ENCODE results near the gene TNFRSF19.

Gene TNFRSF19

GRCh38 chr13:23580684-23581060 is 10.5 kb downstream of the TNFRSF19 start:
- H3K36me3 ChIP-seq (ENCODE audit: insufficient read depth): no peaks in the 10 kb centered on the region
- H3K4me2 ChIP-seq: no peak overlapping the region
- no peak overlapping the region for H3K9ac ChIP-seq
- H3K27me3 ChIP-seq (ENCODE audit: insufficient read depth, low read depth): no peaks in the 10 kb centered on the region
- no peaks in the 10 kb centered on the region for H4K20me1 ChIP-seq (ENCODE audit: insufficient read depth)
- H3K79me2 ChIP-seq (ENCODE audit: insufficient read depth, low read depth): no peaks in the 10 kb centered on the region
- H2AFZ ChIP-seq (ENCODE audit: low read depth): no peak overlapping the region
- no peaks in the 10 kb centered on the region for H3K4me1 ChIP-seq (ENCODE audit: low read depth, poor library complexity, severe bottlenecking)
- TF ChIP-seq CTCF (conservative IDR thresholded peaks at IDR 0.05; ENCODE audit: low read depth, low read length): no peak
- H3K4me3 ChIP-seq (IDR thresholded peaks at IDR 0.05; ENCODE audit: insufficient read depth, low read depth, low read length): no peak overlapping the region
- H3K27ac ChIP-seq: no peak overlapping the region

- Histone ChIP-seq H3K27me3 (ENCODE audit: insufficient read depth, low read depth) (no peaks in the 10 kb centered on the region), H3K4me2 (no peak overlapping the region), H2AFZ (ENCODE audit: low read depth) (no peak overlapping the region), H3K4me1 (ENCODE audit: low read depth, poor library complexity, severe bottlenecking) (no peaks in the 10 kb centered on the region), H3K4me3 (IDR thresholded peaks at IDR 0.05; ENCODE audit: insufficient read depth, low read depth, low read length) (no peak overlapping the region), H3K36me3 (ENCODE audit: insufficient read depth) (no peaks in the 10 kb centered on the region), H3K79me2 (ENCODE audit: insufficient read depth, low read depth) (no peaks in the 10 kb centered on the region), H3K27ac (no peak overlapping the region), H4K20me1 (ENCODE audit: insufficient read depth) (no peaks in the 10 kb centered on the region), H3K9ac (no peak overlapping the region)
- TF ChIP-seq CTCF (conservative IDR thresholded peaks at IDR 0.05; ENCODE audit: low read depth, low read length): no peak
Measured at GRCh38 chr13:23583491-23583890, 13.3 kb downstream of the TNFRSF19 start.

GRCh38 chr13:23584275-23584674 is 14.1 kb downstream of the TNFRSF19 start:
- Histone ChIP-seq H3K4me1 (ENCODE audit: low read depth, poor library complexity, severe bottlenecking) (no peaks in the 10 kb centered on the region), H3K27ac (no peak overlapping the region), H3K36me3 (ENCODE audit: insufficient read depth) (no peaks in the 10 kb centered on the region), H3K9ac (no peak overlapping the region), H3K27me3 (ENCODE audit: insufficient read depth, low read depth) (no peaks in the 10 kb centered on the region), H2AFZ (ENCODE audit: low read depth) (no peak overlapping the region), H4K20me1 (ENCODE audit: insufficient read depth) (no peaks in the 10 kb centered on the region), H3K4me2 (no peak overlapping the region), H3K4me3 (IDR thresholded peaks at IDR 0.05; ENCODE audit: insufficient read depth, low read depth, low read length) (no peak overlapping the region), H3K79me2 (ENCODE audit: insufficient read depth, low read depth) (no peaks in the 10 kb centered on the region)
- TF ChIP-seq CTCF (conservative IDR thresholded peaks at IDR 0.05; ENCODE audit: low read depth, low read length): no peak

GRCh38 chr13:23586336-23586735 is 16.1 kb downstream of the TNFRSF19 start:
- no peak overlapping the region for H2AFZ ChIP-seq (ENCODE audit: low read depth)
- H4K20me1 ChIP-seq (ENCODE audit: insufficient read depth): no peaks in the 10 kb centered on the region
- no peaks in the 10 kb centered on the region for H3K36me3 ChIP-seq (ENCODE audit: insufficient read depth)
- H3K4me1 ChIP-seq (ENCODE audit: low read depth, poor library complexity, severe bottlenecking): no peaks in the 10 kb centered on the region
- no peak overlapping the region for H3K27ac ChIP-seq
- no peaks in the 10 kb centered on the region for H3K79me2 ChIP-seq (ENCODE audit: insufficient read depth, low read depth)
- no peak overlapping the region for H3K9ac ChIP-seq
- H3K4me3 ChIP-seq (IDR thresholded peaks at IDR 0.05; ENCODE audit: insufficient read depth, low read depth, low read length): no peak overlapping the region
- H3K27me3 ChIP-seq (ENCODE audit: insufficient read depth, low read depth): no peaks in the 10 kb centered on the region
- no peak for TF ChIP-seq CTCF (conservative IDR thresholded peaks at IDR 0.05; ENCODE audit: low read depth, low read length)
- H3K4me2 ChIP-seq: no peak overlapping the region

GRCh38 chr13:23588666-23589065 is 18.5 kb downstream of the TNFRSF19 start:
- Histone ChIP-seq H3K4me3 (IDR thresholded peaks at IDR 0.05; ENCODE audit: insufficient read depth, low read depth, low read length) (no peak overlapping the region), H3K4me2 (no peak overlapping the region), H3K36me3 (ENCODE audit: insufficient read depth) (no peaks in the 10 kb centered on the region), H4K20me1 (ENCODE audit: insufficient read depth) (no peaks in the 10 kb centered on the region), H3K9ac (no peak overlapping the region), H3K4me1 (ENCODE audit: low read depth, poor library complexity, severe bottlenecking) (no peaks in the 10 kb centered on the region), H3K27me3 (ENCODE audit: insufficient read depth, low read depth) (no peaks in the 10 kb centered on the region), H2AFZ (ENCODE audit: low read depth) (no peak overlapping the region), H3K79me2 (ENCODE audit: insufficient read depth, low read depth) (no peaks in the 10 kb centered on the region), H3K27ac (no peak overlapping the region)
- TF ChIP-seq CTCF (conservative IDR thresholded peaks at IDR 0.05; ENCODE audit: low read depth, low read length): no peak
